T-helper 1 cell (primary cell): ENCODE data around the gene KCNQ5.

Experiments used
- DNase-seq, 5 donors: peaks; one replicate each; pipeline ENCODE4 v3.0.0-alpha.2; 2012 to 2020

KCNQ5 gene

DNA sequence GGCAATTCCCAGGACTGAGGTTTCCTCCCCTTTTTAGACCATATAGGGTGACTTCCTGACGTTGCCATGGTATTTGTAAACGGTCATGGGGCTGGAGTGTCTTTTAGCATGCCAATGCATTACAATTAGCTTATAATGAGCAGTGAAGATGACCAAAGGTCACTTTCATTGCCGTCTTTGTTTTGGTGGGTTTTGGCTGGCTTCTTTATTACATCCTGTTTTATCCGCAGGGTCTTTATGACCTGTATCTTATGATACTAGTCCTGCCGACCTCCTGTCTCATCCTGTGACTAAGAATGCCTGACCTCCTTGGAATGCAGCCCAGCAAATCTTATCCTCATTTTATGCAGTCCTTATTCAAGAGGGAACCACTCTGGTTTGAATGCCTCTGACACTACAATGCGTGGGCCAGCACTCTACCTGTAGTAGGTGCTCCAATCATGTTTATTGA is 190.1 kb downstream of the KCNQ5 start:
- DNase-seq: no peak

DNA sequence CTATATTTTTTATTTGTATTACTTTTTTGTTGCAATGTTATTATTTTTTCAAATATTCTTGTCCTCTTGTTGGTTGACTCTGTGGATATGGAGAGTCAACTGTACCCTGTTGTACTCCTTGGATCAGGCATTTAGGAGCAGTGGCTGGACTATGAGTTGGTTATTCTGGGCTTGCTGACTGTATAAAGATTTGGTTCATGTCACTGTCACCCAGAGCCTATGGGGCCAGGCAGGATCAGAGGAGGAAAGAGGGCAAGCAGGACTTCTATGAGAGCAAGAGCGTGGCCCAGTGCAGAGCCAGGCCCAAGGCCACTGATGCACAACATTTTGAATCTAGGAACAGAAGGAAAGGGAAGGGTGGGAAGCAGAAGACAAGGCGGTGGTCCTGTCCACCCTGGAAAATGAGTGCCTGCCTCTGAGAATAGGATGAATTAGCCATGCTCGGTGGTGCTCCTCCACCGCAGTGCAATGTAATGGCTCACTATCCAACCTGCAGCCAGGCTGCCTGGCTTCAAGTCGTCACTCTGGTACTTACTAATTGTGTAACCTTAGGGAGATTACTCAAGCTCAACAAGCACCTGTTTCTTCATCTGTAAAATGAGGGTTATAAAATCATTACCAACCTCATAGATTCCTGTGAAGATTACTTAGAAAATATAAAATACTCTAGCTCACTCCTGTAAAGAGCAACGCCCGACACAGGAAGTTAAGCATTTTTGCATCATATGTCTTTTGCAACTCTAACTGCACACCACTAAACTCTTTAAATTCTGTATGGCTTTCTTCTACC is 192.1 kb downstream of the KCNQ5 start:
- DNase-seq: peak in 1 of 5 donors; percentile 2

DNA sequence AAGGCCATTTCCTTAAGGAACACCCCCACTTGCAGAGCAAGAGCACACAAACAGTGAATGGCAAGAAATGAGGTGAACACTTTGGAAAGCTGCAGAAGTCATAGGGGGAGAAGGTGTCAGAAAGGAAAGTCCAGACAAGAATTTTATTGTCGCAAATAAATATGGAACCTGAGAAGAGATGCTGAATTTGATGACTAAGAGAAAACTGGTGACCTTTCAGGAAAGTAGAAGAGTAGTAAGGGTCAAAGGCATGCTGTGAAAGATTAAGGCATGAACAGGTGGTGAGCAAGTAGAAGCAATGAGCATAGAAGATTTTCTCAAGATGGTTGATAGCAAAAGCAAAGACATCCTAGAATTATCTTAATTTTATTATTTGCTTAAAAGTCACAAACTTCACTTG is 194.2 kb downstream of the KCNQ5 start:
- no peak for DNase-seq

DNA sequence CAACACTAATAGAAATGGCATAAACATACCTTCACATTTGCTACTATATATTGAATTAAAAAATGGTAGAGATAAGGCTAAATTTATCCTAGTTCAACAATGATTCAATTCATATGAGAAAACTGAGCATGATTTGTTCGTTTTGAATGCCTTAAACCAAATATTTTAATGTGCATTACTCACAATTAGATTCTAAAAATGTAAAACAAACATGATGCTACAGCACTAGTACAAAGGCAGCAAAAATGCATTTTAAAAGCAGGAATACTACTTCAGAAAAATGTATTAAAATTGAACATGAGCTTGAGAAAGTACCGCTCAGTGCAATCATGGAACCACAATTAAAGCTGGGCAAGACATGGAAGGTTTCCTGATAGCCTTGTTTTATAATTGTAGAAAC is 195.3 kb downstream of the KCNQ5 start:
- no peak for DNase-seq

DNA sequence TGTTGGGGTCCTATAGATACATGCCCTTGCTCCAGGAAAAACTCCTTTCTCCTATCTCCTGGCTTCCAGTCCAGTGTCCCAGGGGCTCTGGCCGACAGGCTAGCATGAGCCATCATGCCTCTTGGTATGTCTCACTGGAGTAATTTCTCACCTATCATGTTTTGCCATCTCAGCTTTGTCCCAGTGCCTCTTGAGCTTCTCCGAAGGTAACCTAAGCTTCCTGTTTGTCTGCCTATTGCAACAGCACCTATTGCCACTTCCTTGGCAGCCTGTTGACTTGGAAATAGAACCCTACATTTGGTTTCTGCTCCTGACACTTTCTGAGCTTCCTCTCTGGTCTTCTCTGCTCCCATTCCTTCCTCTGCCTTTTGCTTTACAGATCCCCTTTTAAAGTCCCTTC is 197.7 kb downstream of the KCNQ5 start:
- DNase-seq: peak in 1 of 5 donors; percentile 5

DNA sequence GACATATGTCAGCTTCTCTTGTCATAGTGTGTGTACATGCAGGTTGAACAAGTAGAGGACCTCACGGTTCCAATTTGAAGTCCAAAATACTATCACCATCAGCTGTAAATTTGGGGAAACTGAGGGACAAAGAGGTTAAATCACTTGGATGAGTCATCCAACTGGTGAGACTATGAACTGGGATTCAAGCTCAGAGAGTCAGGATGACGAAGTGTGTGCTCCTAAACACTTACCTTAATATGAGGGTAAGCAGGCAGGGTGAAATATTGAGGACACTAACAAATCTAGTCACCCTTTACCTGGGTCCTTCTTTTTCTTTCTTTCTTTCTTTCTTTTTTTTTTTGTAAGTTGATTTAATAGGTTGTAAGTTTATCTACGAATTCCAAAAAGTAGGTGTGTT is 198.3 kb downstream of the KCNQ5 start:
- DNase-seq: no peak

DNA sequence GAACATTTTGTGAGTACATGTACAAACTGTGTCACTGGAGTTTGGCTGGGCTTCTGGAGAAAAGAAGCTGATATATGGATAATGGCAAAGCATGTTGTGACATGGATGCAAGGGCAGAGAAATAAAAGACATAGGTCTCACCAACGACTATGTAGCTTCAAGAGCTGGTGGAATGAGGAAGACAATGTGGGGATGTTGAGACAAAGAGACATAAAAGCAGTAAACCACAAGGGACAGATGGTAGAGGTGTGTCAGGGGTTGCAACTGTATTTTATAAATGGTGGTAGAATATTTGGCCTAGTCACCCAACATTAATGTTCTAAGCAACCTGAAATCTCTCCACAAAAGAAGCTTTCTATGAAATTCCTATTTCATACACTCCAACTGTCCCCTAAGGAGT is 199.0 kb downstream of the KCNQ5 start:
- no peak for DNase-seq

DNA sequence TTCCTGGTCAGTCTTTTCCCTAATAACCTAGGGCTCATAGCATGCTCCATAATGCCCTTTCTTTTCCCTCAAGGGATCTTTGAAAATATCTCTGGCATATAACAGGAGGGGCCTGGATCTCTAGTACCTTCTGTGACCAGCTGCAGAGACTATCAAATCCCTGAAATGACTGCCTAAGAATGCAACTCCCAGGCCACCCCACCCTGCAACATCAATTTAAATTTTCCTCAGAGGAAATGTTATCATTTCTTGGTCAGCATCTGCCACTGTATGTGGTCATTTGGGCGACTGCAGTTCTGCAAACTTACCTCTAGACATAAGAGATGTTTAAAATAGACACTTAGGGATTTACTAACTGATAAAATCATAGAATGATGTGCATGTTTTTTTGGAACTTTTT is 200.2 kb downstream of the KCNQ5 start:
- DNase-seq: no peak

DNA sequence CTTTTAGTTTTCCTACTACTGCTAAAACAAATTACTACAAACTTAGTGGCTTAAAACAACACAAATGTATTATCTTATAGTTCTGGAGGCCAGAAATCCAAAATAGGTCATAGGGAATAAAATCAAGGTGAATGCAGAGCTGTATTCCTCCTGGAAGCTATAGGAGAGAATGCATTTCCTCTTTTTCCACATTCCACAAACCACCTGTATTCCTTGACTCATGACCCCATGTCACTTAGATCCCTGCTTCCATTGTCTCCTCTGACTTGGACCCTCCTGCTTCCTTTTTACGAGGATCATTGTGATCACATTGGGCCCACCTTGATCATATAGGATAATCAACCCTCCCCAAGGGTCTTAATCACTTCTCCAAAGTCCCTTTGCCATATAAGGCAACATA is 200.8 kb downstream of the KCNQ5 start:
- no peak for DNase-seq

DNA sequence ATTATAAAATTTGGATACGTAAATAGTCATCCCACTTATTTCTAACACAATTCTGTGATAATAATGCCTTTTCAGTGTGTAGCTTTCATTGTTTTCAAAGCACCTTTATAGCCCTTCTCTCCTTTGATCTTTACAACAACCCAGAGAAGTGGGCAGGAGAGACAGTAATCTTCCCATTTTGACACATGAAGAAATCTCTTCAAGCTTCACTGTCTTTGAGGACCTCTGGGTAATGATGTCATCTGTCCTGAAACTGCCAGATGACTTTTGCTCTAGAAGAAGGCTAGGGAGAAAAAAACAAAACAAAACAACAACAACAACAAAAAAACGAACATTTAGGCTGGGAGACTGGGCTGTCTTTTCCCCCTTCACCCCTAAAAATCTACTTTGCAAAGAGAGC is 203.0 kb downstream of the KCNQ5 start:
- DNase-seq: no peak

DNA sequence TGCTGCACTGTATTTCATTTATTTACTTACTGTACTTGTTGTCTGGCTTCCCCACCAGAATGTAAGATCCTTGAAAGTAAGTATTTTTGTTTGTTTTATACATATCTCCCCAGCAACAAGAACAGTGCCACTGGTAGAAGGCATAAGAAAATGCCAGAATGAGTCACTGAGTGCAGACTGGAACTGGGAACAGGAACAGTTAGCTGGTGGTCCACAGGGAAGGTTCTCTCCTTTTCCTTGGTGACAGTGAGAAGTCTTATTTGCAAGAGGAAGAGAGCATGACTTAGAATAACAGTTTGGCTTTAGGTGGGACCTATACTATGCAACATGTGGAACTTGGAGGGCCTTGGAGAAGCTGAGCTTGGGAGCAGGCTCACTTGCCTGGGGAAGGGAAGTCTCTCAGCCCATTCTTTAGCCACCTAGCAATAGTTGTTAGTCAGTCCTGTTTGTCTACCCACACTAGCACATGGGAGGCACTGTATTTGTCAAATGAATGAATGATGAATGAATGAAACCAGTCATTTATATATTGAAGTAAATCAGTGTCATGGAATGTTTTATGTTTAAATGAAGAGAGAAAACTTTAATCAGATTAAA is 203.5 kb downstream of the KCNQ5 start:
- DNase-seq: no peak

DNA sequence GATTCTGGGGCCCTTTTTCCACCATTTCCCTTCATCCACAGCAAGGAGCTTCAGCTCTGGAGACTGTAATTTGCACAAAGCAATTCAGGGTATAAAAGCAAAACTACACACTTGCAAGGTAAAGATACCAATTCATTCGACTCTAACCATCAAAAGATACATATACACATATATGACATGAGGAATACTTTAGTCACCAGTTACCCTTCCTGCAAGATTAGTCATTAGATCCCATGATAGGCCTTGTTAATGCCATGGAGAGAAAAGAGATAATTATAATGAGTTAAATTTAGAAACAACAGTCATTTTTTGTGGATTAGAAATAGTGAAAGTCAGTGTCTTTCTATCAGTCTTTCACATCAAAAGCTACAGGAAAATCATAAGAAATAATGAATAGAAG is 204.2 kb downstream of the KCNQ5 start:
- no peak for DNase-seq

DNA sequence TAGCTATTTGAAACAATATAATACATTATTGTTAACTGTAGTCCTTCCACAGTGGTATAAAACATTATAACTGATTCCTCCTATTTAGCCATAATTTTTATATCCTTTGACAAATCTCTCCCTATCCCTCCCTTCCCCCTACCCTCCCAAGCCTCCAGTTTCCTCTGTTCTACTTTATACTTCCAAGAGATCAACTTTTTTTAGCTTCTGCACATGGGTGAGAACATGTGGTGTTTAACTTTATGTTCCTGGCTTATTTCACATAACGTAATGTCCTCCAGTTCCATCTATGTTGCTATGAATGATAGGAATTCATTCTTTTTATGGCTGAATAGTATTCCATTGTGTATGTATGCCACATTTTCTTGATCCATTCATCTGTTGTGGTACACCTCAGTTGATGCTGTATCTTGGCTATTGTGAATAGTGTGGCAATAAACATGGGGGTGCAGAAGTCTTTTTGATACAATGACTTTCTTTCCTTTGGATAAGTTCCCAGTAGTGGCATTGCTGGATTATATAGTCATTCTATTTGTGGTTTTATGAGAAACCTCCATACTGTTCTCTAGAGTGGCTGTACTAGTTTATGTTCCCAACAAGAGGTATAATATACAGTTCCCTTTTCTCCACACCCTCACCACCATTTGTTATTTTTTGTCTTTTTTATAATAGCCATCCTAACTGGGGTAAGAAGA is 205.0 kb downstream of the KCNQ5 start:
- DNase-seq: no peak

DNA sequence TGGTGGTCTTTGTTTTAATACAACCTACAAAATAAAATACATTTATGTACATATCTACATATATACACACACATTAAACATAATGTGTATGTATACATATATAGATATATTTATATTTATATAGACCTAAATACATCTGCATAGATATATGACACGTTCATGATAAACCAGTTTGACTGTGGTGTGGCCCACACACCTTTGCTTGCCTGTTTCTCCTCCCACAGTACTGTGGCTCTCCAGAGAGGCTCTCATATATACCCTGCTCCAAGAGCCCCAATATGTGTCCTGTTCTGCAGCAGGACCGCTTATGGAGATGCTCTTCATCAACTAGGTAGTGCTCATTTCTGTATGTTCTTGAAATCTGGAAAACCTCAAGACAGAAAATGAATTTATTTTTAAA is 207.0 kb downstream of the KCNQ5 start:
- no peak for DNase-seq

DNA sequence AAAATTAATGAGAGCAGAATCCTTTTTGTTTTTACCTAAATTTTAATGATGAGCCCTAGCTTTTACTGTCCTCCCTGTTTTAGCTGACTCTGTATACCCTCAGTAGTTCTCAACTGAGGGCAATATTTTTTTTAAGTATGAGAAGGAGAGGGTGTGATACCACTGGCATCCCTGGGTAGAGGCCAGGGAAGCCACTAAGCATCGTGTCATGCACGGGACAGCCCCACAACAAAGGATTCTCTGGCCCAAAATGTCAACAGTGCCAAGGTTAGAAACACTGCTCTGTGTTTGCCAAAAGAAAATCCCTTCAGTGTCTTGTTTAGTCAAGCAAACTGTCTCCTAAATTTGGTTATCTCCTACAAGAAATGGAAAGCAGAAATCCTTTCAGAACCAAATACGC is 210.4 kb downstream of the KCNQ5 start:
- DNase-seq: no peak

DNA sequence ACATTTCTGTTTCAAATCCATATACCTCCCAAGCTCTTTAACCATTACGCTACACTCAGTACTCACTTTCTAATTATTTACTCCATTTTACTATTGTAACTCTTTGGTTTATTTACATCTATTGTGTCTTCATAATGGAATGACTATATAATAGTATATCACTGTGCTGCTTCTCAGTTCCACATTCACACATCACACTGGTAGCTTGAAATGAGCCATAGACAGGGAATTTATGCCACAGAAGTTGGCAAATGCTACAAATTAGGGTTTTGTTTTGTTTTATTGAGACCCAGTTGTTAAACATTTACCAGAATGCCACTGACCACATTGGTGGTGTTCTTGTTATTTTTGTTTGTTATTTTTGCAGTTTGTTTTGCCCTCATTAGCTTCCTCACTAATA is 213.9 kb downstream of the KCNQ5 start:
- no peak for DNase-seq

DNA sequence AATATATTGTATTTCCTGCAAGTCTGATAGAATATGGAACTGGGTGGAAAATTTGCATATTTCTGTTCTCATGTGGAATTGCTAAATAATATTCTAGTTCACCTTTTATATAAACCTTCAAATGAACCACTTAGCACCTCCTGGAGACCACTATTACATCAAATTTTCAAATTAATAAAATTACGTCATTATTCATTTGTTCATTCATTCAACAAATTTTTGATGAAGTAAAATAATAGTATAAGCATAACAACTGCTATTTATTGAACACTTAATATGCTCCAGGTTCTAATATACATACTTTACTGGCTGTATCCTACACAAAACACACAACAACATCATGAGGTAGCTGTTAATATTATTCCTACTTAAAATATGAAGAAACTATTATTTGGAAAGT is 215.1 kb downstream of the KCNQ5 start:
- DNase-seq: no peak

DNA sequence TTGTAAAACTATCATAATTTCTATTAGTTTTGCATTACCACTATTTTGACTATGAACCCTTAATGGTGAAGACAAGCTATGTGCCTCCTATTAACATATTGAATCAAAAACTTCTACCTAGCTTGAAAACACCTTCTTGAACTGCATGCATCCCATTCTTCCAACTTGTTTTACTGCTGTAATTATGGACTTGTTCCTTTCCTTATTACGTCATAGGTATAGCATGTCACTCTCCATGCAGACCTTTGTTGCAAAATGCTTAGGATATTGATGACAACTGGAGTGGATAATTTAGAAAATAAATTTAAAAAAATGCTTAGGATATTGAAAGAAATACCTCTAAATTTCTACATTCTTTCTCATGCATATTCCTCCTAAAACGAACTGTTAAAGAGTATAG is 219.3 kb downstream of the KCNQ5 start:
- no peak for DNase-seq

DNA sequence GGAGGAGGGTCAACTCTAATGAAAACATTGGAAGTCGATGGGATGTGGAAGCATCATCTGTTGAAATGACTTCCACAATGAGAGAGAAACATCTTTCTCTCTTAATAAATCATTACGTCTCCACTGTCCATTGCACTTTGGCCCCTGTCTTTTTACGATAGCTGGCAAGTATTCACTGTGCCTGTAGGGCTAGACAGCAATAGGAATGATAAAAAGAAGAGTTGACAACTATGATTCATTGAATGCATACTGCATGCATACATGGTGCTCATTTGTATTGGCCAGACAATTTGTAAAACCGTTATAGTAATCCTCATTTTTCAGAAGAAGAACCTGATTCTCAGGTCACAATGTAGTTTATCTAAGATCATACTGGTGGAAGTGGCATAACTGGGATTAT is 220.3 kb downstream of the KCNQ5 start:
- DNase-seq: no peak

DNA sequence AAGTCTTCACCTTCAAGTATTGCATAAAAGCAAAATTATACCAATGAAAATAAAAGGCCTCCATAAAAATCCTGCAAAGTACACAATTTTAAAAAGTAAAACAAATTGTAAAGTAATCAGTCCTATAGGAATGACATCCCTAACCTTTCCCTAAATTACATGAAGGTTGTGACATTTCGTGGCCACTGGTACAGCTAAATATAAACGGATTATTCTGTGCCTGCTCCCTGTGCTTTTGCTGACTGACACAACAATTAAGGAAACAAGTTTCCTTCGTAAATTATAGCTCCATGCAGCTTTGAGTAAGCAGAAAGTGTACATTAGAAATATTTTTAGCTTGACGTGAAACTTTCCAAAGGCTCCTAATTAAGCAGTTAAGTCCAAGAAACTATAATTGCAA is 222.8 kb downstream of the KCNQ5 start:
- DNase-seq: no peak

DNA sequence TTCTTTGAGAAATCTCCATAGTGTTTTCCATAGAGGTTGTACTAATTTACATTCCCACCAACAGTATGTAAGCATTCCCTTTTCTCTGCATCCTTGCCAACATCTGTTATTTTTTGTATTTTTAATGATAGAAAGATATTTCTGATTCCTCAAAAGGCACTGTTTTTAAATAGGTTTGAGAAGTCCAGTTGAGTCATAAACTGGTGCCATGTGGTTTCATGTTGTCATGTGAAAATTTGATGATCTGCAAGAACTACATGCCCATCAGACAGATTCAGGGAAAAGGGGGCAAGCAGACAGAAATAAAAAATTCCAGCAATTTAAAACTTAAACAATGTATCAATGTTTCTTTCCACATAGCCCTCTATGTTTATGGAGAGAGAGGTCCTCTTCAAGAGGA is 227.5 kb downstream of the KCNQ5 start:
- no peak for DNase-seq

DNA sequence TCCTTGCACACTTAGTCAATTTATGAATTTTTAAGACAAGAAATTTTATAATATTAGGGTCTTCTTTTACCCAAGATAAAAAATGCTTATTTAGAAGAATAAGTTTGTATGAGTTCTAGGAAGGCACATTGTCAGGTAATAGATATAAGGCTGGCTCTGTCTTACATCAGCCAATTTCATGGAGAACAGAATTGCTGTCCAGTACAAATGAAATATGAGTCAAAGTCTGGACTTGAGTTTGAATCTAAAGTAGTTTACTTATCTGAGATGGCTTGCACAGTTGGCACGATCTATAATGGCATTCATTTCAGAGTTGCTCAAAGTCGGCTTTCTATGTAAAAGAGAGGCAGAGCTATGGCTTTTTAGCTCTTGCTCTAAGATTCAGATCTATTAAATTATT is 228.2 kb downstream of the KCNQ5 start:
- no peak for DNase-seq

DNA sequence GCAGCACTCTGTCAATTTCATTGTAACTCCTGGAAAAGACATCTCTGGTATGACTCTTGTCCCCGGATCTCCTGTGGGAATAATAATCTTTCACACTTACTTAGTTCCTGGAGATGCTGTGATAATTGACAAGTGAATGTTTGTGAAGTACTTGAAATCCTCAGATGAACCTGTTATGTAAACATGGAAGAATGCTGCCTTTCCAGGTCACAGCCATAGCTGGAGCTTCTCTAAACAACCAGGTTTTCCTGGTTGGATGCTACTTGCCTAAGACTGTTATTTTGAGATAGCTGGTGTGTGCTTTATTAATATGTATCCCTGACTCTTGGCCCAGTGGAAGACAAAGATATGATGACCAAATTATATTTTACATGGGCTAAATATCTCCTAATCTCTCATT is 228.6 kb downstream of the KCNQ5 start:
- no peak for DNase-seq

DNA sequence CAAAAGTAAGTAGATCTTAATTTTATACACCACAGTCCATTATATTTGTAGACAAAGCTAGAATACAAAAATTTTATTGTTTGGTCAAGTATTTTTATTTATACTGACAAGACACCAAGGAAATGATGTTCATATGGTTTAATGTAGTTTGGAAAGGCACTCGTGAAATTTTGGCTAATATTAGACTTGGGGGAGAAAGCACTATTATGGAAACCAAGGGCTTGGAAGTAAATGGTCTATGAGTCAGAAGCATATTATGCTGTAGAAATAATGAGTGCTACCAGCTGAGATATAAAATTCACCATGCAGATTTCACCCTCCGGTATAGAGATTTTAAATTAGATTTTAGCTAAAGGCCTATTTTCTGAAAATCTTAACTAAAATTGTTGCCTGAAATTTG is 233.6 kb downstream of the KCNQ5 start:
- DNase-seq: no peak
